BLaER1 treated with 17β-estradiol and CSF1 and Interleukin-3, amounts not matched to agents 10 nM and 100 nM (cell line): ENCODE results near the gene NFATC3.

Source experiments
- H3K27ac ChIP-seq, 11 experiments: shearing (Covaris generic); formaldehyde crosslinking; 2 replicates each; pipeline ENCODE4 v1.8.1; 2022
- H3K27me3 ChIP-seq, 11 experiments: shearing (Covaris generic); formaldehyde crosslinking; 2 replicates each; pipeline ENCODE4 v1.8.1; 2022
- H3K36me3 ChIP-seq, 11 experiments: shearing (Covaris generic); formaldehyde crosslinking; 2 replicates each; pipeline ENCODE4 v1.8.1; 2022
- H3K4me1 ChIP-seq, 10 experiments: shearing (Covaris generic); formaldehyde crosslinking; 2 replicates each; pipeline ENCODE4 v1.8.1; 2022
- H3K4me2 ChIP-seq, 11 experiments: shearing (Covaris generic); formaldehyde crosslinking; 2 replicates each; pipeline ENCODE4 v1.8.1; 2022
- H3K4me3 ChIP-seq, 10 experiments: shearing (Covaris generic); formaldehyde crosslinking; 2 replicates each; pipeline ENCODE4 v1.8.1; 2022
- H3K9ac ChIP-seq, 11 experiments: shearing (Covaris generic); formaldehyde crosslinking; 2 replicates each; pipeline ENCODE4 v1.8.1; 2022
- H3K9me3 ChIP-seq, 11 experiments: shearing (Covaris generic); formaldehyde crosslinking; replicated peaks in 1 of 11; 2 replicates each; pipeline ENCODE4 v1.8.1; 2022
- H4K20me1 ChIP-seq, 11 experiments: shearing (Covaris generic); formaldehyde crosslinking; 2 replicates each; pipeline ENCODE4 v1.8.1; 2022
- Cebpa-rat ChIP-seq, 11 experiments: shearing (Covaris generic); IDR thresholded peaks; 2 replicates each; pipeline ENCODE4 v1.8.1; 2022

Gene NFATC3

DNA sequence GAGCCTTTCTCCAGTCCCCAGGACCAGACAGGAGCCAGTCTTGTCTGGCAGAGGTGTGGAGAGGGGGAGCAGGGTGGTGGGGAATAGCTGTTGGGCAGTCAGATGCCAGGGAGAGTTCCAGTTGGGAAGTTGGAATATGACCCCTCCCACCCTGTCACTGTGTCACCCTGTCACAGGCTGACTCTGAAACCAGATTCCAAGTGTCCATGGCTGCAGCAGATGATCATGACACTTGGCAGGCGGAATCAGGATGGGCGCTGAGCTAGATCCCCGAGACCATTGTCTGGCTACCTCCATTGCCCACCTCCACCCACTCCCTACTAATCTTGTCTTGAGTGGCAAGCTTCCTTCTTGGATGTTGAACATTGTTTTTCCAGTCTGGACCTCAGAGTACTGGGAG, 9.2 kb upstream of the NFATC3 start:
- Histone ChIP-seq H3K9ac (peak overlapping the region in 8 of 11 experiments; percentile 0 to 72 (median 64); a peak in 12 of 22 replicates), H3K27me3 (peaks cover 0 to 8% (median 0%) of the 10 kb centered on the region in 11 experiments; a peak in 5 of 22 replicates), H3K9me3 (no peaks in the 10 kb centered on the region), H3K27ac (peak overlapping the region; percentile 18 to 97 (median 78); a peak in 19 of 22 replicates), H3K4me2 (peak overlapping the region; percentile 89 to 98 (median 95)), H3K4me3 (peak overlapping the region in 4 of 10 experiments; percentile 15 to 31 (median 23); a peak in 6 of 20 replicates), H3K36me3 (peaks cover 23 to 63% (median 38%) of the 10 kb centered on the region in 11 experiments; a peak in 18 of 22 replicates), H4K20me1 (peaks cover 0 to 64% (median 7%) of the 10 kb centered on the region in 11 experiments; a peak in 11 of 22 replicates), H3K4me1 (peaks cover 99 to 100% (median 100%) of the 10 kb centered on the region in 10 experiments)
- TF ChIP-seq Cebpa-rat (IDR thresholded peaks at IDR 0.05) = no peak

DNA sequence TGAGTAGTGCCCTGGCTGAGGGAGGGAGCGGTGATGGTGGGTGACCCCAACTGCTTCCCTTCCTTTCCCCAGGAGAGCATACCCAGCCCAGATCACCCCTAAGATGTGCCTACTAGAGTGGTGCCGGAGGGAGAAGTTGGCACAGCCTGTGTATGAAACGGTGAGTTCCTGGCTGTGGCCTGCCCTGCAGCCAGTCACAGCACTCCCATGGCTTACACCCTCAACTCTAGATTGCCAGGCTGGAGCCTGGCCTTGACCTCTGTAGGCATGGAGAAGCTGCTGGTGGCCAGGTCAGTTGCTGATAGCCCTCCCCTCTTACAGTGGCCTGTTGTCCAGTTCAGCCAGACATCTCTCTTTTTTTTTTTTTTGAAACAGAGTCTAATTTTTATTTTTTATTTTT, 8.6 kb upstream of the NFATC3 start:
- Histone ChIP-seq H4K20me1 (peaks cover 0 to 58% (median 7%) of the 10 kb centered on the region in 11 experiments; a peak in 9 of 22 replicates), H3K36me3 (peaks cover 17 to 59% (median 37%) of the 10 kb centered on the region in 11 experiments; a peak in 18 of 22 replicates)

DNA sequence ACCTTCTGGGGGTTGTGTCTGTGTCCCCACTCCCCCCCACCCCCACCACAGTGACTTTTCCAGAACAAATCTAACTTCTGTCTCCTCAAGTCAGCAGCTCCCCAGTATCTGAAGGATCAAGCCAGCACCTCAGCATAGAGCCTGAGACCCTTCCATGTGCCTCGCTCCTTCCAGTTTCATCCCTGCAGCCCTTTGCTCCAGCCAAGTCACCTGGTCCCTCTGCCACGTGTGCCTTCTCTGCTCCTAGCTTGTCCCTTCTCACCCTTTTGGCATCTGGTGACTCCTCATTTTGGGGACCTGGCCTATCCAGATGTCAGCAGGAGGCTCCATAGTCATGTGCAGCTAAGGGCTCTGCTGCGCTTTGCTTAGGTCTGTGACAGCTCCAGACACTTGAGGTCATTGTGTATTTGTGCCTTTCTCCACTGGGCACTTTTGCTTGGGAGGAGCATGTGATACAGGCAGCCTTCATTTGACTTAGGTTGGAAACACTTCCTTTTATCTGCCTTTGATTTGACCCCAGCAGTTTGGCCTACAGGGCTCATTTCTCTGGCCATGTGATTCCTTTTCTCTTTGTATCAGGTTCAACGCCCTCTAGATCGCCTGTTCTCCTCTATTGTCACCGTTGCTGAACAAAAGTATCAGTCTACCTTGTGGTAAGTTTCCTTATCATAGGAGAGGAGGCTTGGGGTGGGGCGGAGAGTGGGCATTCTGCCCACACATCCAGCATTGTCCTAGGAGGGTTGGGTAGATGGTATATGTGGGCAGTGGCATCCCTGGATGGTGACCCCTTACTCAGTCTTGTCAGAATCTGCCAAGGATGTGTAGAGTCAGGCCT, 7.1 kb upstream of the NFATC3 start:
- H3K4me1 ChIP-seq = peaks cover 99 to 100% (median 100%) of the 10 kb centered on the region in 10 experiments
- no peaks in the 10 kb centered on the region for H3K9me3 ChIP-seq
- H3K9ac ChIP-seq = peak overlapping the region in 10 of 11 experiments; percentile 27 to 81 (median 77); a peak in 12 of 22 replicates
- H3K27ac ChIP-seq = peak overlapping the region; percentile 75 to 99 (median 97)
- H4K20me1 ChIP-seq = peaks cover 0 to 43% (median 0%) of the 10 kb centered on the region in 11 experiments; a peak in 6 of 22 replicates
- no peak for TF ChIP-seq Cebpa-rat (IDR thresholded peaks at IDR 0.05)
- H3K4me2 ChIP-seq = peak overlapping the region; percentile 89 to 98 (median 95)
- peak overlapping the region in 2 of 10 experiments; percentile 16 to 39; a peak in 2 of 20 replicates for H3K4me3 ChIP-seq
- peaks cover 9 to 45% (median 23%) of the 10 kb centered on the region in 11 experiments; a peak in 17 of 22 replicates for H3K36me3 ChIP-seq
- H3K27me3 ChIP-seq = peaks cover 0 to 4% (median 0%) of the 10 kb centered on the region in 11 experiments; a peak in 2 of 22 replicates

More for the DNA sequence above, 8.6 kb upstream of the NFATC3 start:
- H3K27ac ChIP-seq = peak overlapping the region in 9 of 11 experiments; percentile 5 to 97 (median 81); a peak in 15 of 22 replicates
- no peaks in the 10 kb centered on the region for H3K9me3 ChIP-seq
- H3K4me3 ChIP-seq = no peak overlapping the region; a peak in 1 of 20 replicates
- TF ChIP-seq Cebpa-rat (IDR thresholded peaks at IDR 0.05) = no peak
- H3K27me3 ChIP-seq = peaks cover 0 to 8% (median 0%) of the 10 kb centered on the region in 11 experiments; a peak in 5 of 22 replicates
- peak overlapping the region; percentile 89 to 98 (median 95) for H3K4me2 ChIP-seq
- peak overlapping the region in 7 of 11 experiments; percentile 0 to 72 (median 67); a peak in 8 of 22 replicates for H3K9ac ChIP-seq
- H3K4me1 ChIP-seq = peaks cover 99 to 100% (median 100%) of the 10 kb centered on the region in 10 experiments

GRCh38 chr16:68078701-68079375, 6.3 kb upstream of the NFATC3 start:
- Histone ChIP-seq H3K9ac (peak overlapping the region; percentile 27 to 81 (median 77); a peak in 21 of 22 replicates), H3K36me3 (peaks cover 5 to 38% (median 18%) of the 10 kb centered on the region in 11 experiments; a peak in 17 of 22 replicates), H3K4me1 (peaks cover 99 to 100% (median 100%) of the 10 kb centered on the region in 10 experiments), H4K20me1 (peaks cover 0 to 37% (median 0%) of the 10 kb centered on the region in 11 experiments; a peak in 6 of 22 replicates), H3K27ac (peak overlapping the region; percentile 75 to 99 (median 97)), H3K27me3 (peaks cover 0 to 2% (median 0%) of the 10 kb centered on the region in 11 experiments; a peak in 1 of 22 replicates), H3K4me3 (peak overlapping the region in 7 of 10 experiments; percentile 7 to 44 (median 39); a peak in 9 of 20 replicates), H3K9me3 (no peaks in the 10 kb centered on the region), H3K4me2 (peak overlapping the region; percentile 89 to 98 (median 95))
- no peak for TF ChIP-seq Cebpa-rat (IDR thresholded peaks at IDR 0.05)

GRCh38 chr16:68079376-68079625, 5.9 kb upstream of the NFATC3 start:
- Histone ChIP-seq H3K36me3 (peaks cover under 1 to 34% (median 16%) of the 10 kb centered on the region in 11 experiments; a peak in 16 of 22 replicates), H3K9ac (peak overlapping the region; percentile 27 to 81 (median 77); a peak in 21 of 22 replicates), H3K27ac (peak overlapping the region; percentile 75 to 99 (median 97)), H4K20me1 (peaks cover 0 to 32% (median 0%) of the 10 kb centered on the region in 11 experiments; a peak in 6 of 22 replicates), H3K4me3 (peak overlapping the region in 6 of 10 experiments; percentile 13 to 44 (median 40); a peak in 10 of 20 replicates), H3K9me3 (no peaks in the 10 kb centered on the region), H3K4me1 (peaks cover 99 to 100% (median 100%) of the 10 kb centered on the region in 10 experiments), H3K4me2 (peak overlapping the region; percentile 89 to 98 (median 95)), H3K27me3 (no peaks in the 10 kb centered on the region)
- TF ChIP-seq Cebpa-rat (IDR thresholded peaks at IDR 0.05) = no peak

GRCh38 chr16:68079626-68080344, 5.4 kb upstream of the NFATC3 start:
- Histone ChIP-seq H3K27ac (peak overlapping the region; percentile 75 to 99 (median 97)), H3K9me3 (no peaks in the 10 kb centered on the region), H4K20me1 (peaks cover 0 to 28% (median 0%) of the 10 kb centered on the region in 11 experiments; a peak in 6 of 22 replicates), H3K36me3 (peaks cover 0 to 34% (median 16%) of the 10 kb centered on the region in 11 experiments; a peak in 15 of 22 replicates), H3K4me1 (peaks cover 97 to 100% (median 98%) of the 10 kb centered on the region in 10 experiments), H3K9ac (peak overlapping the region; percentile 67 to 81 (median 77)), H3K4me3 (peak overlapping the region in 9 of 10 experiments; percentile 0 to 55 (median 41); a peak in 14 of 20 replicates), H3K4me2 (peak overlapping the region; percentile 89 to 98 (median 95)), H3K27me3 (no peaks in the 10 kb centered on the region)
- no peak for TF ChIP-seq Cebpa-rat (IDR thresholded peaks at IDR 0.05)

GRCh38 chr16:68081861-68082628, 3.1 kb upstream of the NFATC3 start:
- Histone ChIP-seq H3K27ac (peak overlapping the region in 10 of 11 experiments; percentile 15 to 99 (median 97); a peak in 18 of 22 replicates), H3K4me3 (no peak overlapping the region), H3K4me1 (peaks cover 74 to 84% (median 77%) of the 10 kb centered on the region in 10 experiments)

More at GRCh38 chr16:68081861-68082628, 3.1 kb upstream of the NFATC3 start:
- peaks cover 0 to 20% (median 11%) of the 10 kb centered on the region in 11 experiments; a peak in 14 of 22 replicates for H3K36me3 ChIP-seq
- H3K27me3 ChIP-seq = no peaks in the 10 kb centered on the region
- peak overlapping the region in 7 of 11 experiments; percentile 3 to 87 (median 36); a peak in 11 of 22 replicates for H3K9ac ChIP-seq
- no peaks in the 10 kb centered on the region for H3K9me3 ChIP-seq
- TF ChIP-seq Cebpa-rat (IDR thresholded peaks at IDR 0.05) = no peak
- H4K20me1 ChIP-seq = peaks cover 0 to 18% (median 7%) of the 10 kb centered on the region in 11 experiments; a peak in 15 of 22 replicates
- H3K4me2 ChIP-seq = peak overlapping the region; percentile 89 to 98 (median 95)
